ENCODE measurements around the gene PDE4A.

DNA sequence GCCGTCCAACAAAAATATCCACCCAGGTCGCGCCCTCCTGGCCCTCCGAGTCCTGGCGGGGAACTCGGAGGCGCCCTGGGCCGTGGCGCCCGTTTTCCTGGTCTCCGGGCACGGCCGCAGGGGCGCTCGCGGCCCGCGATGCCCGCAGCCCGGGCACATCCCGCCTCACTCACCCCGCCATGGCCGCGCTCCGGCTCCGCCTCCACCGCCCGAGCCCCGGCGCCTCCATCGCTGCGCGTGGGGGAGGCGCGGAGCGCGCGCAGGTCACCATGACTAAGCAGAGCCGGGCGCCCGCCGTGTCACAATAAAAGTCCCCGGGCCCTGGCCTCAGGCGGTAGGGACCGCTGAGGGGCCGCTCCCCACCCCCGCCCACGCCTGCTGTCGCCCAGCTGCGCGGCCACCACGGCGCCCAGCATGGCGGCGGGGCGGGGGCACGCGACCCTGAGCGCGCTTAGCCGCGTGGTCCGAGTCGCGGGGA lies 82.2 kb downstream of the PDE4A start:
- peak; percentile 70 to 90 for TF ChIP-seq POLR2A (IDR thresholded peaks at IDR 0.05)
- TF ChIP-seq, protein P1, sequence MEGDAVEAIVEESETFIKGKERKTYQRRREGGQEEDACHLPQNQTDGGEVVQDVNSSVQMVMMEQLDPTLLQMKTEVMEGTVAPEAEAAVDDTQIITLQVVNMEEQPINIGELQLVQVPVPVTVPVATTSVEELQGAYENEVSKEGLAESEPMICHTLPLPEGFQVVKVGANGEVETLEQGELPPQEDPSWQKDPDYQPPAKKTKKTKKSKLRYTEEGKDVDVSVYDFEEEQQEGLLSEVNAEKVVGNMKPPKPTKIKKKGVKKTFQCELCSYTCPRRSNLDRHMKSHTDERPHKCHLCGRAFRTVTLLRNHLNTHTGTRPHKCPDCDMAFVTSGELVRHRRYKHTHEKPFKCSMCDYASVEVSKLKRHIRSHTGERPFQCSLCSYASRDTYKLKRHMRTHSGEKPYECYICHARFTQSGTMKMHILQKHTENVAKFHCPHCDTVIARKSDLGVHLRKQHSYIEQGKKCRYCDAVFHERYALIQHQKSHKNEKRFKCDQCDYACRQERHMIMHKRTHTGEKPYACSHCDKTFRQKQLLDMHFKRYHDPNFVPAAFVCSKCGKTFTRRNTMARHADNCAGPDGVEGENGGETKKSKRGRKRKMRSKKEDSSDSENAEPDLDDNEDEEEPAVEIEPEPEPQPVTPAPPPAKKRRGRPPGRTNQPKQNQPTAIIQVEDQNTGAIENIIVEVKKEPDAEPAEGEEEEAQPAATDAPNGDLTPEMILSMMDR (IDR thresholded peaks at IDR 0.05): no peak

Data from adrenal gland (tissue), 5 donors.